Stimulated activated CD8-positive, alpha-beta memory T cell treated with anti-CD3 and anti-CD28 coated beads, Interleukin-7, amount 100 ng/mL, for 1 hour (primary cell): ENCODE data around the gene TPO.
"Not testable (repeated sequence)": the region's sequence is repeated elsewhere in the genome, so short reads cannot be mapped to it uniquely, and the experiment has no call there.

Source experiments
- DNase-seq, 2 donors: peaks; one replicate each; pipeline ENCODE4 v3.0.0-alpha.2; 2020; ENCODE audit warnings: low read depth in 2 of 2

The TPO gene

DNA sequence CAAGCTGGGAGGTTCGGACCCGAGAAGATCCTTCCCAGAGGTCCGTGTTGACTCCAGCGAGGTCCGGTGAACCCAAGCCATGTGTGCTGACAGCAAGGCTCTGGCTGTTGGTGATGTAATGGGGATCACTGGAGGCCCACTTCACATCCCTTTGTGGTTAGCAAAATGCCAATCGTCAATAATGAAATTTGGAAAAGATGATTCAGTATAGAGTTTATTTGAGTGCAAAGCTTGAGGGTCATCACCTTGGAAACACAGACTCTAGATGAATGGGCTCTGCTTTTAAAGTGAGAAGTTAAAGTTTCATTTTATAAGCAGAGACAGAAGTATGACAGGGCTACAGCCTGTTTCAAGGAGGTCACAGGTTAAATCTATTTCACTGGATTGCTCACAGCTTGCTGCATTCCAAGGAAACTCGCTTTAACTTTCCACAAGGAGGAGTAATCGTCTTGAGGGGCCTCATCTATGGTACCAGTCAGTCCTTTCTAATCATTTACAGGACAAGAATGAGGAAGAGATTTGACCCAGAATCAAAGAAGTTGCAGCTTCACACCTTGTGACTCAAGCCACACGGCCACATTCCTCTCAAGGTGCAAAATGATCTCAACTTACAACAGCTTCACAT lies 140.5 kb downstream of the TPO start:
- no peak for DNase-seq

DNA sequence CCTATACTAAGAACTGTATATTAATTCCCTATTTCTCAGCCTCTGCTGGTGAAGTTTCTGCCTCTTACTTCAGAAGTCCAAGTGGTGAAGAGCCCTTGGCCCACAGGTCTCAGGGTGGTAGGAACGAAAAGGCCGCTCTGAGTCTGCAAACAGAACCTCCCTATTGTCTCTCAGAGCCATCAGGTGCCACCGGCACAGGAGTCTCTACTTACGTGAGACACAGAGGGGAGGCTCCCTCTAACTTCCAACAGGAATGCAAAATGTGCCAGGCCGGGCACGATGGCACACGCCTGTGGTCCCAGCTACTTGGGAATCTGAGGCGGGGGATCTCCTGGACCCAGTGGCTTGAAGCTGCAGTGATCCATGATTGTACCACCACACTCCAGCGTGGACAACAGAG lies 143.0 kb downstream of the TPO start:
- DNase-seq, result no peak

DNA sequence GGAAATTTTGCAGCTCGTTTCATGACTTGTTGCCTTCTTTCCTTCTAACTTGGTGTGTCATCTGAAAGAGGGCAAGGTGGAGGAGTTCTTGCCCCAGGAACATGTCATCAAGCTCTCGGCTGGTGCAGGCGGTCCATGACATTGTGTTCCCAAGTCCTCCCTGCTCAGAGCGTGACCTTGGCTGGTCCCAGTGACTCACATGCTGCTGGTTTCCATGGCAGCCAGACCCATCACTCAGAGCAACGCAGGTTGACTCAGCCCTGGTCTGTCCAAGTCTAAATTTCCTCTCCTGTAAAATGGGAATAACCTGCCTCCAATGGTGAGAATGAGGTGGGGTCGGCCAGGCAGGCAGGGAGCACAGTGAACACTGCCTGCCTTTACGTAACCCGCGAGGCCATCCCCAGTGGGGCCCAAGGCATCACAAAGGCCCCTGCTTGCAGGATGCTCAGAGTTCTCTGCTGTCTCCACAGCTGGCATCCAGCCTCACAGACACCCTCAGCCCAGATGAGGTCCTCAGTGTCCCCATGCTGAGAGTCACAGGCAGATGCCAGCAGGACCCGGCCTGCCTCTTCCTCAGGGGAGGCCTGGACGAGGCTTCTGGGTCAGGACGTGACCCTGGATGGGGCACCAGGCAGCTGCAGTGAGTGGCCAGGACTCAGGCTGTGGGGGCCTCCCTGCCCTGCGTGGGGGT lies 143.7 kb downstream of the TPO start:
- no peak for DNase-seq

GRCh38 chr2:1557467-1557820 lies 144.2 kb downstream of the TPO start:
- no peak for DNase-seq

DNA sequence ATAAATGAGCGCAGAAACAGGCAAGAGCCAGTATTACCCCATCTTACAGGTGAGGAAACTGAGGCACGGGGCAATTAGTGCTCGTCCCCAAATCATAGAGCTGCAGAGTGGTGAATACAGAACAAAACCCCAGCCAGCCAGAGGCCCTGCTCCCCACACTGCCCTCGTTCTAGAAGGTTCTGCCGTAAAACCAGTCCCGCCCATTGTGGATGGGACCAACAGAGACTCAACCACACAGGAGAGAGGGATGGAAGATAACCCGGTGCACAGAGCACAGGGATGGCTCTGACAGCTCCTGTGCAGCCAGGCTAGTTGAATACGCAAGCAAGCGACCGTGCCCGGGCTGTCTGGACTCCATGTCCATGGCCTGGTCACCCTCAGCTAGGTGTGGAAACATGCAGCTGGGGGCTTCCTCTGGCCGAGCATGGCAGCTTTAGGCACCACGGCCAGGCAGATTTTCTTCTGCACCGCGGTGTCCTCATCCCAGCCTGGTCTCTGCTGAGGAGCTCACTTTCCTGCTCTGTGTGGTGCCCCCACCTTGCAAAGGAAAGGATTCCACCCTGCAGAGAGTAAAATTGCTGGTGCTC lies 146.4 kb downstream of the TPO start:
- no peak for DNase-seq

DNA sequence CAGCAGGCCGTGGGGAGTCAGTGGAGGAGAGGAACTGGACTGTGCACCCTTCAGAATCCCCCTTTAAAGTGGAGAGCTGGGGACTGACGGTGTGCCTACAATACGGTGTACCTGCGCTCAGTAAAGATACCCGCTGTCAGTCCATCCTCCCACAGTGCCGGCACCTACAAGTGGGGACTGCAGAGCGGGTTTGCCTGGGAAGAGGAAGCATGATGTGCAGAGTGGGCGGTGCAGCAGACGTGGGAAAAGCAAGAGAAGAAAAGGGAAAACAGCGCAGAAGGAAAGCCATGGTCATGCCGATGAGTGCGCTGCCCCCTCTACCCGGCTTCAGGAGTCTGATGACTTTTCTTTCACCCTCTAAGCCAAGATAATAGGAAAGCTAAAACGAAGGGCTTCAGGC lies 148.0 kb downstream of the TPO start:
- no peak for DNase-seq

- no peak for DNase-seq
Observed at GRCh38 chr2:1561811-1562421, 148.7 kb downstream of the TPO start.

DNA sequence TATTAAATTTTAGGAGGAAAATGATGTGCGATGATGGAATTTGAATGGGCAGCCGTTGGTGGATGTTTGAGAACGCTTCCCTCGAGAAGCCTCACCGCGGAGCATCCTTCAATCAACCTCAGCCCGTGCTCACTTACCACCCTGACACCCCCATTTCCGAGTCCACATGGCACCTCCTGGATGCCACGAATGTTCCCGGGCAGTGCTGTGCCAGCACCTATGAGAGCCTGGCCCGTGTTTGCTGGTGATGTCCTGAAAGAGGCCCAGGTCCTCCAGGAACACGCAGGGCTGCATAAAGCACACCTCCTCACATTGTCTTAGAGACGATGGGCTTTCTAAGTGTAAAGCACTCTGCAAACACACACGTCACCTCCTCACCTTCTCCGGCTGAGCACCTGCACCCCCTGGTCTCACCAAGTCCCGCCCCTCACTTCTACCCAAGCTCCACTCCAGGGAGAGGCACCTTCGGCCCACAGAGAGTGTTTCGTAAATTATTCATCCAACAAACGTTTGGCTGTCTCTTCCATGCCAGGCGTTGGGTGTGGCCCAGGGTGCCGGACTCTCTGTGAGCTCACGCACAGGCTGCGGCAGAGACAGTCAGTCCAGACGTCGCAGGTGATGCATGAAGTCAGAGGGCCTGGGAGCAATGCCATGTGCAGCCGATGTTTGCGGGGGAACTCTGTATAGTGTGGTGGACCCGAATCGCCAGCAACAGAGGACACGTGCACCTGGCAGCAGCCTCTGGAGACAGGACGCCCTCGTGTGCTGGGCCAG lies 150.0 kb downstream of the TPO start:
- no peak for DNase-seq

DNA sequence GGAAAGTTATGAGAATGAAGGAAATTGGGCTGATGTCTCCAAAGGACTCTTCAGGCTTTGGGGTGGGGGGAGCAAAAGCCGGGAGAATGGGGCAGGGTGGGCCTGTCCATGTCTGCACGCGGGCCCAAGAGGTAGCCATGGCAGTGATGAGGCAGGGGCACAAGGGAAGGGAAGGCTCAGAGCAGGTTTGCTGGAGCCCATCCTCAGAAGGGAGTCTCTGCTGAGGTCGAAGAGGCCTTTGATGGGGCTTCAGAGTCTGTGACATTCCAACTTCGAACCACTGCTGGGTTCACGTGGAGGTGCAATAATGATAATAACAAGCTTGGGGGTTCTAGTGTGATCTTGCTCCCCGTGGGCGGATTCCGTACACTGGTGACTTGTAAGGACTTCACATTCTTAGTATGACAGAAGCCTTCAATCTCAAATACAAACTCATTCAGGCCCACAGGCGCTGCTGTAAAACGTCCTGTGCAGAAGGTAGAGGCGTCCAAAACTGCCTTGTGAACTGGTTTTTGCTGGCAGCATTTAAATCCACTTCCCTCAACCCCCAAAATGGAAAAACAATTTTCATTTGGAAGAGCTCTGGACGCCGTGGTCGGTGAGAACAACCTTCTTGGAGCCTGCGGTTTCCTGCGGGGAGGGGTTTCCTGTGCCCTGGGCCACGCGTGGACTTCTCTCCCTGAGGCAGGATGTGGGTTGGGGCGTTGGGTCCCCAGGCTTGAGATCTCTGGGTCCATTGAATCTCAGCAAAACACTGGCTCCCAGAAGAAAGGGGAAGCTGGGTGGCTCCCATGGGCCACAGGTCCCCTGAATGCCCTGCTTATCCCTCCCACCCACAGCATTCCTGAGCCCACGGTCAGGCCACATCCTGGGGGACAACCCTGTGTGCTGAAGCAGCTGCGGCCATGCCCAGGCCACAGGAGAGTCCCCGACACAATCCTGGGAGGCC lies 151.0 kb downstream of the TPO start:
- no peak for DNase-seq

DNA sequence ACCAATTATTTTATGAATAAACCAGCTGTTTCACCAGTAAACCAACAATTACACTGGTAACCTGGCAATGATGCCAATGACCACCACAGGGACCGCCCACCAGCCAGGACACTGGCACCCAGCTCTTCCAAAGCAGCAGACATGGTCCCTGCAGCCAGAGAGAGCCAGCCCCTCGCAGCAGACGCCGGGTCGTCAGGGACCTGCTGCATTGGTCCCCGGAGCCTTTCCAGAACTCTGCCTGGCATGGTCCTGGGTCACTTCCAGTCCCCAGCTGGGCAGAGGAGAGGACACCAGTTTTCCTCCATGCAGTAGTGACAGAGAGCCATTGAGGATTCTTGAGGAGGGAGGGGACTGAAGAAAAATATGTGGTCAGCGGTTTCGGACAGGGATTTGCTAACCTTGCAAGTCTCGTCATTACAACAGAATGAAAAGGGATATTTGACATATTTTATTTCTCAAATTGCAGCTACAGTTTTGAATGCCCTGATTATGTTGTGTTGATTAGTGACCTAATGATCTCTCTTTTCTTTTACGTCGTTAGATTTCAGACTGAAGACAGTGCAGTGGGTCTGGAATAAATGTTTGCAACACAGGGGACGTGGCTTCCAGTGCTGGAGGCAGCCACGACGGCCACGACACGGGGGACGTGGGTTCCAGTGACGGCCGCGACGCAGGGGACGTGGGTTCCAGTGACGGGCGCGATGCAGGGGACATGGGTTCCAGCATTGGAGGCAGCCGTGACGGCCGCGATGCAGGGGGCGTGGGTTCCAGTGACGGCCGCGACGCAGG lies 154.5 kb downstream of the TPO start:
- no peak for DNase-seq

DNA sequence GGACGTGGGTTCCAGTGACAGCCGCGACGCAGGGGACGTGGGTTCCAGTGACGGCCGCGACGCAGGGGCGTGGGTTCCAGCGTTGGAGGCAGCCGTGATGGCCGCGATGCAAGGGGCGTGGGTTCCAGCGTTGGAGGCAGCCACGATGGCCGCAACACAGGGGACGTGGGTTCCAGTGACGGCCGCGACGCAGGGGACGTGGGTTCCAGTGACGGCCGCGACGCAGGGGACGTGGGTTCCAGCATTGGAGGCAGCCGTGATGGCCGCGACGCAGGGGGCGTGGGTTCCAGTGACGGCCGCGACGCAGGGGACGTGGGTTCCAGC lies 155.0 kb downstream of the TPO start:
- not testable (repeated sequence) for DNase-seq

DNA sequence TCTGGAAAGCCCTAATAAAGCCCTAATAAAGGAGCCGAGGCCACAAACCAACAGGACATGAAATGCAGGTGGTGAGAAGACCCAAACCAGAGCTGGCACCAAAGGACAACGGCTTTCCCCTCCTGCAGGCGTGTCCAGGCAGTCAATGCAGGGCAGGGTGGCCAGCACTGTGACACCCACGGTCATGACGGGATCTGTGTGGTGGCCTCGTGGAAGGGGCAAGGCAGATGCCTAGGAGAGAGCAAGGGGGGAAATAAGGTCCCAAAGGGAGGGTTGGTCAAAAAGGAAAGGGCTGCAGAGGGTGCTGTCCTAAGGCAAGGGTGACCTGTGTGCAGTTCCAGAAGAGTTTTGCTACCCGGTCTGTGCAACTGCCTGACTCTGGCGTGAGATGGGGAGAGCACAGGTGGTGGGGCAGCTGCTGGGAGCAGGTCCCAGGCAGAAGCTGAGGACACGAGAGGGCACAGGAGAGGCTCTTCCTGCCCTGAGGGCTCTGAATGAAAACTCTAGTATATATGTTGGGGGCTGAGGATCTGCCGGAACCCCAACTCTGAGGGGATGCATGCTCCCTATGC lies 156.7 kb downstream of the TPO start:
- no peak for DNase-seq

DNA sequence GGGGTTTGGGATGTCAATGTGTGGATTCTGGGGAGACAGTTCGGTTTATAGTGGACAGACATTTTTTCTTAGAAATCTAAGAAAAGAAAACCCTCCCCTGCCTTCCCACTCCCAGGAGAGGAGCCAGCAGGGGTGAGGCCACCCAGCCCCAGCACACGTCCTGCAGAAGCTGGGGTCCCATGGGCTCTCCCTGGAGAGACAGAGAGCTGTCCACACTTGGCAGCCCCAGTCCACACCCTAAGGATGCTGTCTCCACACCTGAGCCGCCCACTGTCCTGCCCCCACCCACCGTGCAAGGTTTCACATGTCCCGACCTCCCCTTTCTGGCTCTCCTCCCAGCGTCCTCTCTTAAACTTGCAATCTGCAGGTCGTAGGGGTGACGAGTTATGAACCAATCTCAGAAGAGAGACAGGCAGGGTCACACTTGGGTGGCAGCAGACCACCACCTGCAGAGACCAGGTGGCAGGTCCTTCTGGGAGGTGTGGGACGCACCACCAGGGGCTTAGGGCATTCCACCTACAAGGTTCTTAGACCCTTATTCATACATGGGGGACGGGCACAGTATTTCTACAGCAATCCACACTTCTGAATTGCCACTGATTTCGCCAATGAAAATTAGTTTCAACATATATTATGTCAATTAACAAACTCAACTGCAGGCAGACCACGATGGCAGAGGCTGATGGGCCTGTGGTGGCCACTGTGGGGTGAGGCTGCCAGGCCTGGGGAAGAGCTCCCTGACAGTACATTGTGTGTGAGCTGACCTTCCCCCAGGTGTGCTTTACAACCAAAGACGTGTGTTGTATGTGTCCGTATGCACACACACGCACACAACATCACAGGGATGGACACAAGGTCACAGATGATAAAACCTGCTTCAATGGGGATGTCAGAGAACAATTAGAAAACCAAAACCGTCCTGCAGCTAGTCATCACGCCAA lies 158.5 kb downstream of the TPO start:
- DNase-seq, result no peak

- no peak for DNase-seq
Observed at GRCh38 chr2:1572638-1573037, 159.4 kb downstream of the TPO start.

DNA sequence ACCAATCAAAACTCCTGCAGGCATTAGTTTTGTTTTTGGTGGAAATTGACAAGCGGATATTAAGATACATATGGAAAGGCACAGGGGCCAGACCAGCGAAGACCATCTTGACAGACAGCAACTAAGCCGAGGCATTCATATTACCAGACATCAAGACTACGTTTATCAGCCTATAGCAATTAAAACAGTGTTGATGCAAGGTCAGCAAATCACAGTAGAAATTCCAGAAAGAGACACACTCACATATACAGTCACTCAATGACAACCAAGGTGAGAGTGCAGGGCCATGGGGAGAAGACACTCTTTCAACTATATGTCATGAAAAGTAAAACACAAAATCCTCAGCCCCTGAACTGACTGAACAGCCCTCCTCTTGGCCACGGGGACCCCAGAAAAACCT lies 164.6 kb downstream of the TPO start:
- no peak for DNase-seq

GRCh38 chr2:1581257-1581964 lies 168.1 kb downstream of the TPO start:
- not testable (repeated sequence) for DNase-seq

- DNase-seq, result no peak
Observed at GRCh38 chr2:1581965-1582625, 168.8 kb downstream of the TPO start.

- DNase-seq, result no peak
Observed at GRCh38 chr2:1582891-1583341, 169.7 kb downstream of the TPO start.
